Astrocyte (in vitro differentiated cells and primary cell): ENCODE data around the gene TBC1D16. TPM values are rescaled to one million over a fixed set of nuclear protein-coding genes. Genes with fewer than 3 reads are reported as not detected.

Experiments
- DNase-seq: peaks from one replicate; pipeline ENCODE4 v3.0.0-alpha.2; 2010; ENCODE audit warnings: low read depth
- FAIRE-seq: peaks from 2 replicates; lab custom pipeline; 2011; peaks lifted over from hg19 to GRCh38; lab: Jason Lieb, UNC
- H2AFZ ChIP-seq: 2 replicates; pipeline ENCODE4 v1.6.0; 2012; ENCODE audit warnings: low read depth, low read length, inconsistent platforms
- H3K27ac ChIP-seq: 2 replicates; pipeline ENCODE4 v1.5.1; 2011; ENCODE audit warnings: low read depth, low read length, inconsistent platforms
- H3K27me3 ChIP-seq: 2 replicates; pipeline ENCODE4 v1.6.0; 2011; ENCODE audit warnings: low read length, inconsistent platforms; ENCODE audit not compliant: insufficient read depth
- H3K36me3 ChIP-seq: 2 replicates; pipeline ENCODE4 v1.5.1; 2011; ENCODE audit warnings: low read length, inconsistent platforms; ENCODE audit not compliant: insufficient read depth
- H3K4me1 ChIP-seq: 2 replicates; pipeline ENCODE4 v1.5.1; 2011; ENCODE audit warnings: low read length, inconsistent platforms; ENCODE audit not compliant: insufficient read depth
- H3K4me2 ChIP-seq: 2 replicates; pipeline ENCODE4 v1.6.0; 2012; ENCODE audit warnings: low read length, inconsistent platforms
- H3K4me3 ChIP-seq: 2 replicates; pipeline ENCODE4 v1.5.1; 2011; ENCODE audit warnings: low read depth, mild to moderate bottlenecking, low read length, inconsistent platforms; ENCODE audit not compliant: insufficient read depth
- H3K79me2 ChIP-seq: 2 replicates; pipeline ENCODE4 v1.6.0; 2012; ENCODE audit warnings: mild to moderate bottlenecking, low read length, inconsistent platforms; ENCODE audit not compliant: insufficient read depth
- H3K9ac ChIP-seq: 2 replicates; pipeline ENCODE4 v1.6.0; 2012; ENCODE audit warnings: mild to moderate bottlenecking, low read length, inconsistent platforms
- H3K9me3 ChIP-seq: 2 replicates; pipeline ENCODE4 v1.5.1; 2012; ENCODE audit warnings: low read depth, mild to moderate bottlenecking, low read length, inconsistent platforms; ENCODE audit not compliant: insufficient read depth
- H4K20me1 ChIP-seq: 2 replicates; pipeline ENCODE4 v1.6.0; 2012; ENCODE audit warnings: low read length, inconsistent platforms; ENCODE audit not compliant: insufficient read depth
- H3K27ac Mint-ChIP-seq: one replicate; pipeline ENCODE4 v1.8.0; 2021; ENCODE audit warnings: mild to moderate bottlenecking, mixed read lengths; ENCODE audit not compliant: unreplicated experiment
- H3K27me3 Mint-ChIP-seq: one replicate; pipeline ENCODE4 v1.8.0; 2021; ENCODE audit warnings: low read depth, mixed read lengths; ENCODE audit not compliant: unreplicated experiment
- H3K36me3 Mint-ChIP-seq: one replicate; pipeline ENCODE4 v1.8.0; 2021; ENCODE audit warnings: low read depth, mixed read lengths; ENCODE audit not compliant: unreplicated experiment
- H3K4me1 Mint-ChIP-seq: one replicate; pipeline ENCODE4 v1.8.0; 2021; ENCODE audit warnings: low read depth, mixed read lengths; ENCODE audit not compliant: unreplicated experiment
- H3K4me3 Mint-ChIP-seq: one replicate; pipeline ENCODE4 v1.8.0; 2021; ENCODE audit warnings: mild to moderate bottlenecking, moderate library complexity, mixed read lengths; ENCODE audit not compliant: unreplicated experiment
- H3K9me3 Mint-ChIP-seq: one replicate; pipeline ENCODE4 v1.8.0; 2021; ENCODE audit warnings: mild to moderate bottlenecking, mixed read lengths; ENCODE audit not compliant: unreplicated experiment
- CTCF ChIP-seq: IDR thresholded peaks from 2 replicates; pipeline ENCODE4 v1.5.1; 2011; ENCODE audit warnings: low read depth, mild to moderate bottlenecking, inconsistent platforms, low read length, moderate library complexity; ENCODE audit not compliant: insufficient read depth
- EZH2 ChIP-seq: IDR thresholded peaks from 2 replicates; pipeline ENCODE4 v1.6.1; 2012; ENCODE audit warnings: mild to moderate bottlenecking, low read length, inconsistent platforms; ENCODE audit not compliant: insufficient read depth
- total RNA-seq: library from RNA; stranded (reverse); gene quantifications from 2 replicates; pipeline ENCODE4 v1.2.1, GENCODE V29; 2021

The TBC1D16 gene
- total RNA-seq, 1 donor from 2014 or later = 37.6 TPM

GRCh38 chr17:79904865-79905264 lies 130.8 kb downstream of the TBC1D16 start:
- no peaks in the 10 kb centered on the region for H3K36me3 Mint-ChIP-seq
- H3K9me3 Mint-ChIP-seq = no peaks in the 10 kb centered on the region
- Histone ChIP-seq H3K4me3 (no peak overlapping the region), H2AFZ (no peak overlapping the region), H3K27ac (no peak overlapping the region), H4K20me1 (no peaks in the 10 kb centered on the region), H3K4me2 (no peak overlapping the region), H3K36me3 (no peaks in the 10 kb centered on the region), H3K9me3 (no peaks in the 10 kb centered on the region), H3K9ac (no peak overlapping the region), H3K4me1 (no peaks in the 10 kb centered on the region), H3K79me2 (no peaks in the 10 kb centered on the region), H3K27me3 (peaks cover 14% of the 10 kb centered on the region)
- FAIRE-seq (no peak), DNase-seq (no peak)
- no peak for TF ChIP-seq EZH2
- no peak for TF ChIP-seq CTCF
- H3K27me3 Mint-ChIP-seq = peaks cover 46% of the 10 kb centered on the region
- no peak overlapping the region for H3K27ac Mint-ChIP-seq
- H3K4me1 Mint-ChIP-seq = no peaks in the 10 kb centered on the region
- no peak overlapping the region for H3K4me3 Mint-ChIP-seq

GRCh38 chr17:79902146-79902791 lies 133.4 kb downstream of the TBC1D16 start:
- H3K27ac ChIP-seq = no peak overlapping the region
- Mint-ChIP-seq H3K9me3 (peaks cover 7% of the 10 kb centered on the region), H3K27ac (no peak overlapping the region), H3K36me3 (no peaks in the 10 kb centered on the region), H3K27me3 (peaks cover 47% of the 10 kb centered on the region), H3K4me3 (no peak overlapping the region), H3K4me1 (no peaks in the 10 kb centered on the region)
- no peaks in the 10 kb centered on the region for H4K20me1 ChIP-seq
- H3K4me3 ChIP-seq = no peak overlapping the region
- no peak for FAIRE-seq
- H3K79me2 ChIP-seq = no peaks in the 10 kb centered on the region
- no peaks in the 10 kb centered on the region for H3K4me1 ChIP-seq
- TF ChIP-seq EZH2 (no peak), CTCF (no peak)
- no peak overlapping the region for H2AFZ ChIP-seq
- no peak for DNase-seq
- H3K9ac ChIP-seq = no peak overlapping the region
- H3K36me3 ChIP-seq = no peaks in the 10 kb centered on the region
- peaks cover 5% of the 10 kb centered on the region for H3K9me3 ChIP-seq
- no peak overlapping the region for H3K4me2 ChIP-seq
- H3K27me3 ChIP-seq = peaks cover 20% of the 10 kb centered on the region

- H3K9me3 ChIP-seq = peaks cover 5% of the 10 kb centered on the region
- no peaks in the 10 kb centered on the region for H3K4me1 ChIP-seq
- no peak overlapping the region for H3K4me3 ChIP-seq
- H3K4me3 Mint-ChIP-seq = no peak overlapping the region
- no peaks in the 10 kb centered on the region for H3K4me1 Mint-ChIP-seq
- H4K20me1 ChIP-seq = no peaks in the 10 kb centered on the region
- H3K27me3 ChIP-seq = peaks cover 20% of the 10 kb centered on the region
- H3K36me3 Mint-ChIP-seq = no peaks in the 10 kb centered on the region
- no peak overlapping the region for H2AFZ ChIP-seq
- H3K27ac Mint-ChIP-seq = no peak overlapping the region
- no peak overlapping the region for H3K27ac ChIP-seq
- no peaks in the 10 kb centered on the region for H3K79me2 ChIP-seq
- DNase-seq (no peak), FAIRE-seq (no peak)
- peaks cover 48% of the 10 kb centered on the region for H3K27me3 Mint-ChIP-seq
- H3K9ac ChIP-seq = no peak overlapping the region
- H3K9me3 Mint-ChIP-seq = peaks cover 7% of the 10 kb centered on the region
- H3K36me3 ChIP-seq = no peaks in the 10 kb centered on the region
- no peak overlapping the region for H3K4me2 ChIP-seq
- TF ChIP-seq EZH2 = no peak
- TF ChIP-seq CTCF = no peak
Measured at GRCh38 chr17:79901131-79901530, 134.5 kb downstream of the TBC1D16 start.
